C4-2B (cell line): ENCODE data around the gene KCTD11.

Experiments used
- H3K27ac ChIP-seq: fragments of 450-650 bp; 2 replicates; pipeline ENCODE4 v1.5.1; 2017
- CTCF ChIP-seq: fragments of 450-650 bp; conservative IDR thresholded peaks from 2 replicates; pipeline ENCODE4 v1.5.1; 2017; ENCODE audit warnings: mild to moderate bottlenecking
- ZFX ChIP-seq: fragments of 450-650 bp; IDR thresholded peaks from 2 replicates; pipeline ENCODE4 v1.6.1; 2017

Gene KCTD11

GRCh38 chr17:7325031-7325528 lies 26.9 kb upstream of the KCTD11 start:
- H3K27ac ChIP-seq = no peak overlapping the region
- TF ChIP-seq ZFX (no peak), CTCF (no peak)

- no peak overlapping the region for H3K27ac ChIP-seq
Observed at GRCh38 chr17:7326186-7326585, 25.8 kb upstream of the KCTD11 start.

GRCh38 chr17:7327056-7327455 lies 24.9 kb upstream of the KCTD11 start:
- TF ChIP-seq ZFX (no peak), CTCF (no peak)
- no peak overlapping the region for H3K27ac ChIP-seq

More at GRCh38 chr17:7326186-7326585, 25.8 kb upstream of the KCTD11 start:
- TF ChIP-seq CTCF (no peak), ZFX (no peak)

GRCh38 chr17:7327501-7327900 lies 24.5 kb upstream of the KCTD11 start:
- TF ChIP-seq CTCF = no peak
- no peak for TF ChIP-seq ZFX
- H3K27ac ChIP-seq = no peak overlapping the region

- TF ChIP-seq CTCF (no peak), ZFX (no peak)
- H3K27ac ChIP-seq = peak overlapping the region; percentile 81
Observed at GRCh38 chr17:7328009-7328408, 24.0 kb upstream of the KCTD11 start.

- TF ChIP-seq ZFX = peak; percentile 67; the same call in 1 of the 2 replicates
- no peak for TF ChIP-seq CTCF
- H3K27ac ChIP-seq = peak within 1 kb of the TSS; percentile 81
Observed at GRCh38 chr17:7328840-7329373, 23.1 kb upstream of the KCTD11 start, which contains the start of gene NEURL4. NEURL4 (minus strand) TSS chr17:7329335; CDS start chr17:7329312, 23 bp downstream.

- TF ChIP-seq ZFX (no peak), CTCF (no peak)
- peak overlapping the region; percentile 81 for H3K27ac ChIP-seq
Observed at GRCh38 chr17:7329374-7329996, 22.5 kb upstream of the KCTD11 start.
